HG02610 (cell line): ENCODE results near the gene EIPR1.

Source experiments
- ATAC-seq: cut with Tn5 transposase; IDR thresholded peaks from one replicate; pipeline ENCODE4 v1.9.1; 2021; ENCODE audit warnings: mild to moderate bottlenecking, moderate library complexity; ENCODE audit not compliant: unreplicated experiment

Gene EIPR1

DNA sequence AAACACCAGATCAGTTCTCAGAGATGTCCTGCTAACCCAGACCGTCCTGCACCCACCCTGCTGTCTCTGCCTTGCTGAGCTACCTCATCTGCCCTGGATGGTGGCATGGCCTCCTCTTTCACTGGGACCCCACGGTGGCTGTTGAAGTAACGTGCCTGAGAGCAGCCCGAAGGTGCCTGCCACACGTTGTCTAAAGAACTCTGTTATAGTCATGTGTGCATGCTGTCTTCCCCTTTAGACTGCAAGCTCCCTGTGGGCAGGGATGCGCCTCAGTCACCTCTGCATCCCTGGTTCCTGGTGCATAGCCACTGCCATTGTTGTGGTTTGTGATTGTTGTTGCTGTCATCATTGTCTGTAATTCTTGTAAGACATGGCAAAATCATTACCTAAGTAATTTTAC is 235.9 kb downstream of the EIPR1 start:
- no peak for ATAC-seq

DNA sequence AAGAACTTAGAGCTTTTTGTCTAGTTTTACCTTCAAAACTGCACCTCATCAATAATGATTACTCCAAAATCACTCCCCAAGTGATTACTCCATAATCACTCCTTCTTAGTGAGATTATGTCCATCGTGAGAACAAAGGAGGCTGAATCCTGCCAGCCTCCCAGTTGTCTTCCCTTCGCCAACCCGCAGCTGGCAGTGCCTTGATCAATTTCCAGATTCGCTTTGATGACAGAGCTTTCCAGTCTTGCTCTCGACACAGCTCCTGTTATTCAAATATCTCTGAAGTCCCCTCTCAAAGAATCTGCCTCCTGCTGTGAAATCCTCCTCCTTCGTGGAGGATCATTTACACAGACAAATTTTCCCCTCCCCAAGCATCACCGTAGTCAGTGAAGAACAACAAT is 237.7 kb downstream of the EIPR1 start:
- ATAC-seq = no peak
